Measurements from ENCODE around the gene RCVRN. TPM values are rescaled to one million over a fixed set of nuclear protein-coding genes. Genes with fewer than 3 reads are reported as not detected.

The RCVRN gene
- total RNA-seq, 2 experiments from 2014 or later = not detected

- CTCF ChIA-PET = interaction anchor here (1.5 kb wide), 1 partner anchor 16 kb away, joined by 3 read pairs; no protein-coding TSS in a partner anchor
- intact Hi-C loops (cut with micrococcal nuclease) = loop anchor here (10.0 kb wide), 1 partner anchor 60 kb away; no protein-coding TSS in a partner anchor
- TF ChIP-seq, protein P1, sequence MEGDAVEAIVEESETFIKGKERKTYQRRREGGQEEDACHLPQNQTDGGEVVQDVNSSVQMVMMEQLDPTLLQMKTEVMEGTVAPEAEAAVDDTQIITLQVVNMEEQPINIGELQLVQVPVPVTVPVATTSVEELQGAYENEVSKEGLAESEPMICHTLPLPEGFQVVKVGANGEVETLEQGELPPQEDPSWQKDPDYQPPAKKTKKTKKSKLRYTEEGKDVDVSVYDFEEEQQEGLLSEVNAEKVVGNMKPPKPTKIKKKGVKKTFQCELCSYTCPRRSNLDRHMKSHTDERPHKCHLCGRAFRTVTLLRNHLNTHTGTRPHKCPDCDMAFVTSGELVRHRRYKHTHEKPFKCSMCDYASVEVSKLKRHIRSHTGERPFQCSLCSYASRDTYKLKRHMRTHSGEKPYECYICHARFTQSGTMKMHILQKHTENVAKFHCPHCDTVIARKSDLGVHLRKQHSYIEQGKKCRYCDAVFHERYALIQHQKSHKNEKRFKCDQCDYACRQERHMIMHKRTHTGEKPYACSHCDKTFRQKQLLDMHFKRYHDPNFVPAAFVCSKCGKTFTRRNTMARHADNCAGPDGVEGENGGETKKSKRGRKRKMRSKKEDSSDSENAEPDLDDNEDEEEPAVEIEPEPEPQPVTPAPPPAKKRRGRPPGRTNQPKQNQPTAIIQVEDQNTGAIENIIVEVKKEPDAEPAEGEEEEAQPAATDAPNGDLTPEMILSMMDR (IDR thresholded peaks at IDR 0.05) = no peak
- no peaks in the 10 kb centered on the region for H3K9me3 Mint-ChIP-seq
- H3K4me3 Mint-ChIP-seq = no peak overlapping the region
- H3K36me3 Mint-ChIP-seq (ENCODE audit: low read depth) = no peaks in the 10 kb centered on the region
- ATAC-seq (no peak), DNase-seq (no peak)
- no peaks in the 10 kb centered on the region for H3K4me1 Mint-ChIP-seq (ENCODE audit: low read depth)
- POLR2A ChIA-PET = no interaction called here
- no peak overlapping the region for H3K27ac Mint-ChIP-seq
- peaks cover 6% of the 10 kb centered on the region for H3K27me3 Mint-ChIP-seq
Measured at GRCh38 chr17:9904277-9905077, 594 bp downstream of the RCVRN start.

DNA sequence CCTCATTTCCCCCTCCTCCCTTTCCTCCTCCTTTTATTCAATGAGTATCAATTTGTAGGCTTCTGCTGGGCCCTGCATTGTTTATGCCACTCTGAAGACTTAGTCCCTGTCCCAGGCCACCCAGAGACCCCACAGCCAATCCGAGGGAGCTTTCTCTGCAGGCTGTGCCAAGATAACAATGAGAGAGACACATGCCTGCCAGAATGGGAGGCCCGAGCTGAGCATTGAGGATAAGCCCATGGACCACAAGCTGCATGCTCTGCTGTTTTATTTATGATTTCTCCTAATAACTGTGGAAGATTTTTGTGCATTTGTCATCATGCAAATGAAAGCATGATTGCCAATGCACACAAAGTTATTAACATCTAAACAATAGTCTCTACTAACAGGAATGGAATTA lies 3.0 kb downstream of the RCVRN start:
- TF ChIP-seq, protein P1 (IDR thresholded peaks at IDR 0.05) = no peak
- Mint-ChIP-seq H3K27me3 (peaks cover 4% of the 10 kb centered on the region), H3K4me1 (ENCODE audit: low read depth) (no peaks in the 10 kb centered on the region), H3K27ac (no peak overlapping the region), H3K36me3 (ENCODE audit: low read depth) (no peaks in the 10 kb centered on the region), H3K9me3 (no peaks in the 10 kb centered on the region), H3K4me3 (no peak overlapping the region)
- ChIA-PET POLR2A (no interaction called here), CTCF (interaction anchor here (0.7 kb wide), 1 partner anchor 715 kb away, joined by 3 read pairs; no protein-coding TSS in a partner anchor)
- DNase-seq = no peak
- ATAC-seq = no peak
- intact Hi-C loops (cut with micrococcal nuclease) = loop anchor here (10.0 kb wide), 1 partner anchor 57 kb away; no protein-coding TSS in a partner anchor

DNA sequence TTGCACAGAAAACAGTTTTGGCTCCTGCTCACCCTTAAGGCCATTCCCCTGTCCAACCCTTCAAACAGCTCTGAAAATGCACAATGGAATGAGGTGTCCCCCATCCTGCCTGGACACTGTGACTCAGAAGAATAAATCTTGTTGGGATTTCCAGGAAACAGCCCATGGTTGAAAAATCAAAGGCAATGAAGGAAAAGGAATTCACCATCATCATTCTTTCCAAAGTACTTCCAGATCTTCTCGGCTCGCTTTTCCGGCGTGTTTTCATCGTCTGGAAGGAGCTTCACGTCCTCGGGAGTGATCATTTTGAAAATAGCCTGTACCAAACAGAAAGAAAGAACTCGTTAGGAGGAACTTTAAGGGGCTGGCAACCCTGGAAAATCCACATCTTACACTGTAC lies 4.3 kb downstream of the RCVRN start:
- TF ChIP-seq, protein P1 (IDR thresholded peaks at IDR 0.05) = no peak
- no peak overlapping the region for H3K4me3 Mint-ChIP-seq
- DNase-seq (no peak), ATAC-seq (no peak)
- no peak overlapping the region for H3K27ac Mint-ChIP-seq
- no peaks in the 10 kb centered on the region for H3K4me1 Mint-ChIP-seq (ENCODE audit: low read depth)
- no peaks in the 10 kb centered on the region for H3K9me3 Mint-ChIP-seq
- POLR2A ChIA-PET = no interaction called here
- H3K27me3 Mint-ChIP-seq = peaks cover 4% of the 10 kb centered on the region
- intact Hi-C loops (cut with micrococcal nuclease) = loop anchor here (10.0 kb wide), 1 partner anchor 56 kb away; no protein-coding TSS in a partner anchor
- no peaks in the 10 kb centered on the region for H3K36me3 Mint-ChIP-seq (ENCODE audit: low read depth)
- CTCF ChIA-PET = no interaction called here

DNA sequence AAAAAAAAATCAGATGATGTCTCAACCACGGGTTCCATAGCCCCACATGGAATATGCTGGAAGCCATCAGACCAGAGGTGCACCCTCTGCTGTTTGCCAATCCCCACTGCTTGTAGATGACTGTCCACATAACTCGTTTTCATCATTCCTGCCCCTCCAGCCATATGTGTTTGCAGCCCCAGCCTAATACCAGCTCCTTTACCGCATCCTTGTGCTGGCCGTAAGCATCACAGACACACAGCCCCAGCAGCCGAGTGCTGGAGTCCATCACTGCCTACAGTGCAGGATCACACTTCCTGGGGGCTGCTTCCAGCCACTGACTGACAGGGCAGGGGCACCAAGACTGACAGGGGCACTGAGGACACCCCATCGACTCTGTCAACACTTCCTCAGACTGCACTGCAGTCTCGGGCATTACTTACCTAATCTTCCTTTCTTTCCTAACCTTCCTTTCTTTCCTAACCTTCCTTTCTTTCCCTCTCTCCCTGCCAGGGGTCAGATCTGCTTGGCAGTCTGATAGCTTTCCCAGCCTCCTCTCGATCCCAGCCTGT lies 5.0 kb downstream of the RCVRN start:
- Mint-ChIP-seq H3K4me3 (no peak overlapping the region), H3K27me3 (peaks cover 4% of the 10 kb centered on the region), H3K36me3 (ENCODE audit: low read depth) (no peaks in the 10 kb centered on the region), H3K27ac (no peak overlapping the region), H3K9me3 (no peaks in the 10 kb centered on the region), H3K4me1 (ENCODE audit: low read depth) (no peaks in the 10 kb centered on the region)
- POLR2A ChIA-PET = no interaction called here
- CTCF ChIA-PET = no interaction called here
- no peak for ATAC-seq
- DNase-seq = no peak
- intact Hi-C loops (cut with micrococcal nuclease) = loop anchor here (10.0 kb wide), 1 partner anchor 55 kb away; no protein-coding TSS in a partner anchor
- TF ChIP-seq, protein P1 (IDR thresholded peaks at IDR 0.05) = no peak

Data from activated CD8-positive, alpha-beta T cell treated with anti-CD3 and anti-CD28 coated beads for 36 hours (primary cell).